Fibroblast of lung (primary cell): ENCODE results near the gene ERICH6B. TPM values are rescaled to one million over a fixed set of nuclear protein-coding genes. Genes with fewer than 3 reads are reported as not detected.

Source experiments
- DNase-seq, 2 donors: peaks; one replicate each; pipeline versions ENCODE4 v3.0.0 to v3.0.0-alpha.2; 2010; ENCODE audit warnings: low read depth in 2 of 2
- H2AFZ ChIP-seq: 2 replicates; pipeline ENCODE4 v1.5.1; 2012; ENCODE audit warnings: low read length, control low read depth, inconsistent platforms
- H3K27ac ChIP-seq: 2 replicates; pipeline ENCODE4 v1.5.1; 2011; ENCODE audit warnings: low read length, control low read depth; ENCODE audit not compliant: insufficient read depth
- H3K27me3 ChIP-seq: 2 replicates; pipeline ENCODE4 v1.5.1; 2011; ENCODE audit warnings: mild to moderate bottlenecking, low read length; ENCODE audit not compliant: control insufficient read depth, insufficient read depth
- H3K36me3 ChIP-seq: 2 replicates; pipeline ENCODE4 v1.5.1; 2011; ENCODE audit warnings: low read length; ENCODE audit not compliant: control insufficient read depth, insufficient read depth
- H3K4me1 ChIP-seq: 2 replicates; pipeline ENCODE4 v1.5.1; 2011; ENCODE audit warnings: low read length; ENCODE audit not compliant: control insufficient read depth, insufficient read depth; ENCODE audit errors: extremely low read depth
- H3K4me2 ChIP-seq: 2 replicates; pipeline ENCODE4 v1.5.1; 2011; ENCODE audit warnings: low read length, control low read depth; ENCODE audit not compliant: insufficient read depth; ENCODE audit errors: extremely low read depth
- H3K4me3 ChIP-seq, 4 experiments: fragments of 200-600 bp in 1 of 4; sonication (generic) in 1 of 4; replicated peaks in 1 of 4; 2 replicates each; pipeline ENCODE4 v1.5.1; 2011 to 2016; ENCODE audit warnings: low read length in 4 of 4, low read depth in 3 of 4, mild to moderate bottlenecking in 3 of 4, control low read depth in 2 of 4, inconsistent platforms in 1 of 4, mixed read lengths in 1 of 4; ENCODE audit not compliant: insufficient read depth in 1 of 4; ENCODE audit errors: control extremely low read depth in 1 of 4
- H3K79me2 ChIP-seq: 2 replicates; pipeline ENCODE4 v1.5.1; 2012; ENCODE audit warnings: mild to moderate bottlenecking, low read length, inconsistent platforms; ENCODE audit not compliant: control insufficient read depth, insufficient read depth
- H3K9ac ChIP-seq: 2 replicates; pipeline ENCODE4 v1.5.1; 2011; ENCODE audit warnings: mild to moderate bottlenecking, low read length, control low read depth; ENCODE audit not compliant: insufficient read depth
- H3K9me3 ChIP-seq: 2 replicates; pipeline ENCODE4 v1.5.1; 2012; ENCODE audit warnings: low read depth, low read length; ENCODE audit not compliant: control insufficient read depth, insufficient read depth
- H4K20me1 ChIP-seq: 2 replicates; pipeline ENCODE4 v1.5.1; 2011; ENCODE audit warnings: low read length; ENCODE audit not compliant: control insufficient read depth, insufficient read depth; ENCODE audit errors: extremely low read depth
- EZH2 ChIP-seq: IDR thresholded peaks from 2 replicates; pipeline ENCODE4 v1.5.1; 2012; ENCODE audit warnings: low read length, control low read depth, mild to moderate bottlenecking; ENCODE audit errors: missing control alignments
- polyA plus RNA-seq, 2 donors: library from polyadenylated mRNA; depleted of rRNA in 1 of 2; stranded (reverse) in 1 of 2; unstranded in 1 of 2; fragments of >200 nt; gene quantifications; 2 replicates each; pipeline ENCODE4 v1.2.1, GENCODE V29; 2011 to 2012; ENCODE audit warnings: missing spikeins in 1 of 2
- total RNA-seq: library from RNA; depleted of rRNA; stranded (reverse); fragments of >200 nt; gene quantifications from 2 replicates; pipeline ENCODE4 v1.2.1, GENCODE V29; 2014
- TF ChIP-seq, protein P1 (sequence below), 2 donors: IDR thresholded peaks in 1 of 2; conservative IDR thresholded peaks in 1 of 2; 1 replicate in 1 of 2; 2 replicates in 1 of 2; pipeline ENCODE4 v1.5.1; 2011 to 2012; ENCODE audit warnings: low read length in 2 of 2, control low read depth in 1 of 2, inconsistent platforms in 1 of 2, low read depth in 1 of 2, mild to moderate bottlenecking in 1 of 2

ERICH6B gene
- total and polyA plus RNA-seq, 2 donors (not counting 1 experiment from before 2014, with no cell fraction given): not detected

DNA sequence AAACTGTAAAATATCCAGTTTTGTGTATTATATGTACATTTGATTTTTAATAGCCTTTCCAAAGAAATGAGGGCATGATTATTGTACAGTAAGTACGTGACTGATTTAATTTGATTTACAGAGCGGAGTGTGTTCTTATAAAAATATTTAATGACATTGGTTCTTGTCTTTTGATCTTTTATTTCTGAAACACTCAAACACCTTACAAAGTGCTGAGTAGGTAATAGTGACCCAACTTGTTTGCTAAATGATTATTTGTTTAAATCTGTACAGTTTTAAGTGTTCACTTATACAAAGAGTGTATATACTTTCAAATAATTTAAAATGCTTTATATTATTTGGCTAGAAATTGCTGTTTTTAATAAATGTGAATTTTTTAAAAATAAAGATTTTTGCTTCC is 79.3 kb downstream of the ERICH6B start:
- Histone ChIP-seq H3K9me3 (no peaks in the 10 kb centered on the region), H3K27me3 (no peaks in the 10 kb centered on the region), H3K4me3 (no peak overlapping the region), H3K36me3 (peaks cover 5% of the 10 kb centered on the region), H3K27ac (no peak overlapping the region), H3K4me2 (no peak overlapping the region), H3K9ac (no peak overlapping the region), H2AFZ (no peak overlapping the region), H3K4me1 (no peaks in the 10 kb centered on the region), H4K20me1 (no peaks in the 10 kb centered on the region), H3K79me2 (no peaks in the 10 kb centered on the region)
- DNase-seq: no peak
- TF ChIP-seq EZH2: no peak
- TF ChIP-seq, protein P1, sequence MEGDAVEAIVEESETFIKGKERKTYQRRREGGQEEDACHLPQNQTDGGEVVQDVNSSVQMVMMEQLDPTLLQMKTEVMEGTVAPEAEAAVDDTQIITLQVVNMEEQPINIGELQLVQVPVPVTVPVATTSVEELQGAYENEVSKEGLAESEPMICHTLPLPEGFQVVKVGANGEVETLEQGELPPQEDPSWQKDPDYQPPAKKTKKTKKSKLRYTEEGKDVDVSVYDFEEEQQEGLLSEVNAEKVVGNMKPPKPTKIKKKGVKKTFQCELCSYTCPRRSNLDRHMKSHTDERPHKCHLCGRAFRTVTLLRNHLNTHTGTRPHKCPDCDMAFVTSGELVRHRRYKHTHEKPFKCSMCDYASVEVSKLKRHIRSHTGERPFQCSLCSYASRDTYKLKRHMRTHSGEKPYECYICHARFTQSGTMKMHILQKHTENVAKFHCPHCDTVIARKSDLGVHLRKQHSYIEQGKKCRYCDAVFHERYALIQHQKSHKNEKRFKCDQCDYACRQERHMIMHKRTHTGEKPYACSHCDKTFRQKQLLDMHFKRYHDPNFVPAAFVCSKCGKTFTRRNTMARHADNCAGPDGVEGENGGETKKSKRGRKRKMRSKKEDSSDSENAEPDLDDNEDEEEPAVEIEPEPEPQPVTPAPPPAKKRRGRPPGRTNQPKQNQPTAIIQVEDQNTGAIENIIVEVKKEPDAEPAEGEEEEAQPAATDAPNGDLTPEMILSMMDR (conservative IDR thresholded peaks at IDR 0.05 in 1 of 2, IDR thresholded peaks at IDR 0.05 in 1 of 2; ENCODE audit: low read depth in 1 of 2, low read length in 2 of 2): no peak

DNA sequence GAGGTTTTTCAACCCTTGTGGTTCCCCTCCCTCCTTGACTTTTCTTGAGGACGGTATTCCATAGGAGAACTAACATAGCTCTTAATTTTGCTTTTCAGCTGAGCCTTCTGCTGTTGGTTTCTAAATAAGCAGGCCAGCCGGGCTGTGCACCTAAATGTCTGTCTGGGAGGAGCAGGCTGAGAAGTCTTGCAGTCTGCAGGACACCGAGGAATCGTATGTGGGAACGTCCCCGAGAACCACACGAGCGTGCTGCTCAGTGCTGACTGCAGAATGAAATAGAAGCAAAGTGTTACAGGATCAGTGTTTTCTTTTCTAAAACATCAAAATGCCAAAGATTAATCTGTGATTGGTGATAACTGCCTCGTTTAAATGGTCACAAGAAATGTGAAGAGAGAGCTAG is 80.9 kb downstream of the ERICH6B start:
- no peak overlapping the region for H2AFZ ChIP-seq
- H3K4me1 ChIP-seq: no peaks in the 10 kb centered on the region
- no peak overlapping the region for H3K9ac ChIP-seq
- H3K36me3 ChIP-seq: peaks cover 6% of the 10 kb centered on the region
- no peak overlapping the region for H3K4me2 ChIP-seq
- H3K27ac ChIP-seq: no peak overlapping the region
- TF ChIP-seq EZH2: no peak
- TF ChIP-seq, protein P1 (conservative IDR thresholded peaks at IDR 0.05 in 1 of 2, IDR thresholded peaks at IDR 0.05 in 1 of 2; ENCODE audit: low read depth in 1 of 2, low read length in 2 of 2): no peak
- no peaks in the 10 kb centered on the region for H3K27me3 ChIP-seq
- no peaks in the 10 kb centered on the region for H3K79me2 ChIP-seq
- H3K9me3 ChIP-seq: no peaks in the 10 kb centered on the region
- no peak overlapping the region for H3K4me3 ChIP-seq
- H4K20me1 ChIP-seq: no peaks in the 10 kb centered on the region
- no peak for DNase-seq

DNA sequence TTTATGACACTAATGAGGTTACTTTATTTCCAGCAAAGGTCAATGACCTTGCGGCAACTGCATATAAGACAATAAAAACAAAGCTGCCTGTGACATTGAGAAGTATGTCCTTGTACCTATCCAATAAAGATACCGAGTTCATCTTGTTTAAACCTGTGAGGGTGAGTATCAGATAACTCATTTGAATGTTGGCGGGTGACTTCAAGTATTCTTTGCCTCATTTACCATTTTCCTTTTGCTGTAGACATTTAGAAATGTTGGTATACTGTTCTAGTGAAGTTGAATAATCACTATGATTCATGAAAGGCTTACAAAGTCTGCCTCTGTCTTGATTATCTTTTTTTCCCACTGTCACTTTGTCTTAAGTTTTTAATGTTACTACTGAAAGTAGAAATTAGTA is 85.8 kb downstream of the ERICH6B start:
- H3K9ac ChIP-seq: no peak overlapping the region
- DNase-seq: no peak
- H2AFZ ChIP-seq: no peak overlapping the region
- no peak overlapping the region for H3K27ac ChIP-seq
- peaks cover 4% of the 10 kb centered on the region for H3K4me1 ChIP-seq
- no peaks in the 10 kb centered on the region for H3K9me3 ChIP-seq
- no peaks in the 10 kb centered on the region for H4K20me1 ChIP-seq
- no peak overlapping the region for H3K4me3 ChIP-seq
- H3K27me3 ChIP-seq: no peaks in the 10 kb centered on the region
- TF ChIP-seq, protein P1 (conservative IDR thresholded peaks at IDR 0.05 in 1 of 2, IDR thresholded peaks at IDR 0.05 in 1 of 2; ENCODE audit: low read depth in 1 of 2, low read length in 2 of 2): no peak
- TF ChIP-seq EZH2: no peak
- no peak overlapping the region for H3K4me2 ChIP-seq
- H3K79me2 ChIP-seq: no peaks in the 10 kb centered on the region
- H3K36me3 ChIP-seq: peaks cover 6% of the 10 kb centered on the region
